Stimulated activated CD4-positive, alpha-beta T cell treated with anti-CD3 and anti-CD28 coated beads, Interleukin-15, amount 100 ng/mL, for 48 hours (primary cell): ENCODE measurements around the gene FBXL17.

Experiments used
- DNase-seq, 2 donors: peaks; one replicate each; pipeline ENCODE4 v3.0.0-alpha.2; 2020; ENCODE audit warnings: low read depth in 2 of 2

Gene FBXL17

DNA sequence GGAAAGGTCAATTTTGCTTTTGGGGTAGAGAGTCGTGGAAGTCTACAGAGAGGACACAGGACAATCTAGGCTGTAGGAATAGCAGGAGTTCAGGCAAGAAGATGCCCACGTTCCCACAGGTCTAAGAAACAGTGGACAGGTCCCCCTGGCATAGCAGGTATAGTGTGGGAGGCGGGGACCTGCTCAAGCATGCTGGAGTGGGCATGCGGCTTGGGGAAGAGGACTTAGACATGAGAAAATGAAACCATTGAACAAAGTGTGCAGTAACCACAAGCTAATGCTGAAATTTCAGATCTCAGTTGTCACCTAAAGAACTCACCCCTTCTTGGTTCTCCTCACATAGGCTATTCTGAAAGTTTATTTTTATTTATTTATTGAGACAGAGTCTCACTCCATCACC lies 568.3 kb downstream of the FBXL17 start:
- DNase-seq, result no peak

GRCh38 chr5:107812570-107813141 lies 569.2 kb downstream of the FBXL17 start:
- no peak for DNase-seq

DNA sequence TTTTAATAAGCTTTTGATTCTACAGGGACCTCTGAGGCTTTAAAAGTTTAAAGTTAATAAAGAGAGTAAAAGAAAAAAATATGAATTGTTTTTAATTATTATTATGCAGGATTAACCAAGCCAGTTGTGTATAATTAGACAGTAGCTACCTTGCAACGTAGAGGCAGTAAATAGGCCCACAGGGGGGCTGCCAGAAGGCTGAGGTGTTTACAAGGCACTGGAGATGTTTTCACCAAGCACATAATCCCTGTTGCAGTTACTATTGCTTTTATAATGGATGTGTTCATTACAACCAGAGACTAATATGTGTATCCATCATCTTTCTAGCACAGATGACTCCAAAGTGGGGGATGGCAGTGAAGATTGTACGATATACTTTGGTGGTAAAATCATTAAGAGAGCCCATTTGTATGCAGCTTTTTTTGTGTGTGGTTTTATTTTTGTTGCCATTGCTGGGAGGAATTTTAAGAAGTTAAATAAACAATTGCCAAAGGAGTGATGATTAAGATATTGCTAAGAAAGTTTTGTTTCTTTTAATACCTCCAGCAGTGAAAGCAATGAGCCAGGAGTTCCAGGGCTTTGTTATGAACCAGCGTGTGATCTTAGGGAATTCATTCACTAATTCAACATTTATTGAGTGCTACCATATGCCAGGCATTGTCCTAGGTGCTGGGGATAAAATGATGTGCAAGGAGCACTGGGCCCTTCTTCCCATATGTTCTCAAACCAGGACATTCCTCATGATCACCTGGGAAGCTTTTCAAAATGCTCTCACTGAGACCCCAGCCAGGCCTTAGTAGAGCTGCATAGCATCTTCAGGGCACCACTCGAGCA lies 572.5 kb downstream of the FBXL17 start:
- DNase-seq, result no peak
